ENCODE measurements around the gene VSNL1.

VSNL1 gene

DNA sequence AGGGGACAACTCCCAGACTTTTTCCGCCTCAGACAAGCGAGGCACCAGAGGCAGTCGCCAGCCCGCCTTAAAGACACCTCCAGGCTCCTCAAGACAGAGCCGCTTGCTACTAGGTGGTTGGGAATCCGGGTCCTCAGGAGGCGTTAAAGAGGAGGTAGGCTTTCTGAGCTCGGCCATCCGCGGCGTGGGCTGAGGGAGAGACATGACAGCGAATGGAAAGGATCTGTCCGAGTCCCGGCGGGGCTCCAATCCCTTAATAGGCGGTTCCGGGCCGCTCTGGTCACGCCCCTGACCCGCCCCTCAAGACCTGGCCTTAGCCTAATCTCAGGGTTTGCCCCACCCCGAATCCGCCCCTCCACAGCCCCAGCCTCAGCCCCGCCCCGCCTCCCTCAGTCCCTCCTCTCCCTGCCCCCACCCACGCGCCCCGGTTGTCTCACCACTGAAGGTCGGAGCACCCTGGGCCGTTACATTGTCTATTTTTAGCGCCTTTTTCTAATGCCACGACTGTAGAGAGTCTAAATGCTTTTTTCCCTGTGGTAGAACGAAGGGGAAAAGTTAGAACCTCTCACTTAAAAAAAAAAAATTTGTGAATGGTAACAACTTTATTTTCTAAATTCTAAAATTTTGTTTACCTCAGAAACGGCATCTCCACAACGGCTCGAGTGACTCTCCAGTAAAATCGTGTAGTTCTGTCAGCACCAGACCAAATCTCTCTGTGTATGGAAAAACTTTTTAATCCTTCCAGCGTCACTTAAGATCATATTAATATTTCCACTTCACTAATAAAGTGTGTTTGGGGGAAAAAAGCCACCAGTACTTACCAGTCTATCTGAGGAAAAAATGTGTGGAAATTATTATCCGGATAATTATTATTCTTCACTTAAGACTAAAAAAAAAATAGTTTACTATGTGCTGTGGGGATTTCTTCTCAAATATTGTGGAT lies 22.0 kb upstream of the VSNL1 start, which contains the start of gene RAD51AP2:
RAD51AP2 (minus strand) TSS at position 229 of the 943 bp plus-strand sequence; CDS start at position 204, 25 bp downstream.
- no peak for TF ChIP-seq CTCF (IDR thresholded peaks at IDR 0.05; ENCODE audit: insufficient read depth, low read depth, low read length, missing control alignments)
- DNase-seq (ENCODE audit: low read depth), result peak; percentile 87
- peak within 1 kb of the TSS; percentile 72 for H3K4me3 ChIP-seq (ENCODE audit: low read depth, low read length)

DNA sequence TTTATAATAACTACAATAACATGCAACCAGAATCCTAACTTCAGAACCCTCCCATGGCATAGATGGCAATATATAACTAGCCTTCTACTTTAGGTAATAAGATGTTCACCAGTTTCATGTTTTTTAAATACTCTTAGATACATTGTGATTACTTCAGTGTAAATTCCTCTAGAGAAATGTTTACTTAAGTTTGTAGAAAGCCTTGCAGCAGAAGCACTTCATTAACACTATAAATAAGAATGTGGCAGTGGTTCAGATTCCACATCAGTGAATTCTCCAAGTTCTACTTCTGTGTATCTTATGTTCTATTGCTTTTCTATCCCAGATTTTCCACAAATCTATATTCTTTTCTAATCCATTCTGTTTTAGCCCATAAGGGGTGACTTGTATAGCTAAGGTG lies 21.0 kb upstream of the VSNL1 start:
- TF ChIP-seq CTCF (IDR thresholded peaks at IDR 0.05; ENCODE audit: insufficient read depth, low read depth, low read length, missing control alignments), result no peak
- no peak overlapping the region for H3K4me3 ChIP-seq (ENCODE audit: low read depth, low read length)
- DNase-seq (ENCODE audit: low read depth), result no peak

GRCh38 chr2:17520761-17521160 lies 19.7 kb upstream of the VSNL1 start:
- DNase-seq (ENCODE audit: low read depth), result peak; percentile 33
- no peak for TF ChIP-seq CTCF (IDR thresholded peaks at IDR 0.05; ENCODE audit: insufficient read depth, low read depth, low read length, missing control alignments)
- H3K4me3 ChIP-seq (ENCODE audit: low read depth, low read length), result no peak overlapping the region

- DNase-seq (ENCODE audit: low read depth), result no peak
- TF ChIP-seq CTCF (IDR thresholded peaks at IDR 0.05; ENCODE audit: insufficient read depth, low read depth, low read length, missing control alignments), result no peak
- H3K4me3 ChIP-seq (ENCODE audit: low read depth, low read length), result no peak overlapping the region
Observed at GRCh38 chr2:17521621-17522020, 18.9 kb upstream of the VSNL1 start.

DNA sequence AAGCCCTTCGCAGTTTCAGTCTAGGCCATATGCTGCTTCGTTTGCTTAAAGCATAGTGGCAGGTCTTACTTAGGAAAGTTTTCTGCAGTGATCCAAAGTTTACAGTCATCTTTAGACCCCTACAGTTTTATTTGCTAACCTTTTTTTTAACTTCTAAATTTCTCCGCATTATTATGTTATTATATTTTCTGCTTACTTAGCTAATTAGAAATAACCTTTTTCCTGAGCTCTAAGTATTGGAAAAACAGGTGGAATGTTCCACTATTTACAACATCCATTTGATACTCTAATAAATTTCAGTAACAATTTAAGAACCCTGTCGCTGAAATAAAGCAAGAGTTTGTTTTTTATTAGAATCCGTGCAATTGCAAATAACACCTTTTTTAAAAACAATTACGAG lies 18.2 kb upstream of the VSNL1 start:
- no peak for TF ChIP-seq CTCF (IDR thresholded peaks at IDR 0.05; ENCODE audit: insufficient read depth, low read depth, low read length, missing control alignments)
- no peak for DNase-seq (ENCODE audit: low read depth)
- no peak overlapping the region for H3K4me3 ChIP-seq (ENCODE audit: low read depth, low read length)

- no peak overlapping the region for H3K4me3 ChIP-seq (ENCODE audit: low read depth, low read length)
- TF ChIP-seq CTCF (IDR thresholded peaks at IDR 0.05; ENCODE audit: insufficient read depth, low read depth, low read length, missing control alignments), result no peak
- no peak for DNase-seq (ENCODE audit: low read depth)
Observed at GRCh38 chr2:17529771-17530170, 10.7 kb upstream of the VSNL1 start.

Data from GM12865 (cell line).